Ramos (cell line): Measurements from ENCODE around the gene MRPL40.

ENCODE experiments used
- in situ Hi-C: fragments of 300-500 bp; cut with MboI; formaldehyde crosslinking; loops from one replicate; pipeline ENCODE4 v1.14.3; 2022; ENCODE audit warnings: low sequenced_read_pairs; ENCODE audit not compliant: unreplicated experiment

MRPL40 gene

DNA sequence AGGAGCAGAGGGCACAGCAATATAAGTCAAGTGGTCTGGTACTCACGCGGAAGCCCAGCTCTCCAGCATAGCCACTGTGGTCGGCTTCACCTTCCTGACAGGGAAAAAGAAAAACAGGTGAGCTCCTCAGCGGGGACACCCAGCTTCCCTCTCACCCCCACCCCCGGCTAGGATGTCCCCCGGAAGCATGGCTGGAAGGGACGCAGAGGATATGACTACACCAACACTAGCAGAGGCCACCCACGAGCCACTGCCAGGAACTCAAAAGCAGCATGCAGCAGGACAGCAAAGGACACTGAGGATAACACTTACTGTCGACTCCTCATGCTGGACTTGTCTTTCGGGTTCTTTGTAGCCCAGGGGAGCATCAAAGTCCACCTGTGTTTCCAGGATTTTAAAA, 24.2 kb downstream of the MRPL40 start:
- in situ Hi-C loops, result no loop called here

DNA sequence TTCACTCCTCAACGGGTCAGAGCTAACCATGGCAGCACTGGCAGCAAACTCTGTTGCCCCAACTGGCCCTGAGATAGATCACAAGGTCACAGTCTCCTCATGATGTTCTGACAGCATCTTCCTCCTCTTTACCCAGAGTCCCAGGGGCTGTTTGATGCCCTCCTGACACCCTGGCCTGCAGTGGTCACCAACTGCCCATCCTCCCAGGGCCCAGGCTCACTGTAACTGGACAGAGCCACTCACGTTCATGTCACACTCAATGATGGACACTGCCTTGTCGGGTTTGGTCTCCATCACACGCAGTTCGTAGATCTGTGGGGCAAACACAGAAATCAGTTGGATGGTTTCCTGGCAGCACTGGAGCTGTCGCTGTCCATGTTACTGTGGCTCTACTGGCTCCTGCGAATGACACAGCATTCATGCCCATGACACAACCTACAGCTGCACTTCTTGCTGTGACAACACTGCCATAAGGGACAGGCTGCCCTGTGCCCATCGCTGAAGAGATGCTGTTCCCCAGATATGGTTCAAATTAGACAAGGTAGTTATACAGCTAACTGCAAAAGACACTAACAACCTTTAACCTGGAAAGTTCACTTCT, 25.6 kb downstream of the MRPL40 start:
- in situ Hi-C loops, result no loop called here

DNA sequence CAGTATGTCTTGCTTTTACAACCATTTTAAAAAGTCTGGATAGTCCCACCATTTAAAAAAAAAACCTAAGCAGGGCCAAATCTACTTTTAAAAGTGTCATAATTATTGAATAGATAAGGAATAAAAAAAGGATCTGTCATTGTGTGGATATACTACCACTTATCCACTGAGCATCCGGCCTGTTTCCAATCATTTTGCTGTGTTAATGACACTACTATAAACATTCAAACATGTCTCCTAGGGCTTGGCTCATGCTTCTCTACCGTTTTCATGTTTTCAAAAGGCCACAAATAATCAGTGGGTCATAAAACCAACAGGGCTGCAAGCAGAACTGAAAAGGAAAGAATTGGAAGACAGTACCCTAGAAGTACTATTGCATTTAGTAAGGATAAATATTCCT, 27.7 kb downstream of the MRPL40 start:
- in situ Hi-C loops, result no loop called here

DNA sequence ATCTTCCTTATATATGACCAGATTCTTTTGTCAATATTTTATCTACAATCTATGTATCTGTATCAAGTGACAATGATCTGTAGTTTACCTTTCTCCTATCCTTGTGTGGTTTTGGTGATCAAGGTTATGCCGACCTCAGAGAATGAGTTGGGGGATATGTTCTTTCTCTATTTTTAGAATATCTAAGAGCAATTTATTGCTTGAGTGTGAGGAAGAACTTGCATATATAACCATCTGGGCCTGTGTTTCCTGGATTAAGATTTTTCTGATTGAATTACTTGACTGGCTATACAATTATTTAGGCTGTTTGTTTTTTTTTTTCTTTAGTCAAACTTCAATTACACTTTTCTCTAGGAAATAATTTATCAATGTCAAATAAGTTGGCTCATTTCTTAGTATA, 29.2 kb downstream of the MRPL40 start:
- in situ Hi-C loops, result no loop called here

- in situ Hi-C loops, result no loop called here
Observed at GRCh38 chr22:19463008-19463407, 30.7 kb downstream of the MRPL40 start.

- in situ Hi-C loops, result no loop called here
Observed at GRCh38 chr22:19463491-19464469, 31.4 kb downstream of the MRPL40 start.

DNA sequence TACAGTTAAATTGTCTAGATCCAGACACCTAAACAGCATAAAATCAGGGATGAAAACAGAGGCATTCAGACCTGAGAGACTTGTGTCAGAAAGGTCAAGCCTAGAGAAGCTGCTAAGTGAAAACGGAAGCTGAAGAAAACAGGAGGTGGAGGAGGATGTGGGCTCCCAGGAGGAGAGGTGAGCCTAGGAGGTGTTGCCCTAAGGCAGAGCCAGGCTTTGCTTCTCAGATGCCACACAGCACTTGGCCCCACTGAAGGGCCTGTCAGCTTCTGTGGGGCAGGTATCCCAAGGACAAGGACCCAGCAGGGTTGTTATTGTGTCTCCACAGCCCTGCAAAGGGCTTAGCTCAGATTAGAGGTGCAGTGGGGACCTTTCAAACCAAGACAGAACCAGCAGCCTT, 32.2 kb downstream of the MRPL40 start:
- in situ Hi-C loops, result no loop called here

- in situ Hi-C loops, result no loop called here
Observed at GRCh38 chr22:19464975-19465374, 32.6 kb downstream of the MRPL40 start.

GRCh38 chr22:19466126-19466716, 33.9 kb downstream of the MRPL40 start:
- in situ Hi-C loops, result no loop called here

- in situ Hi-C loops, result no loop called here
Observed at GRCh38 chr22:19466848-19467752, 34.8 kb downstream of the MRPL40 start.

- in situ Hi-C loops, result no loop called here
Observed at GRCh38 chr22:19467912-19468311, 35.6 kb downstream of the MRPL40 start.

DNA sequence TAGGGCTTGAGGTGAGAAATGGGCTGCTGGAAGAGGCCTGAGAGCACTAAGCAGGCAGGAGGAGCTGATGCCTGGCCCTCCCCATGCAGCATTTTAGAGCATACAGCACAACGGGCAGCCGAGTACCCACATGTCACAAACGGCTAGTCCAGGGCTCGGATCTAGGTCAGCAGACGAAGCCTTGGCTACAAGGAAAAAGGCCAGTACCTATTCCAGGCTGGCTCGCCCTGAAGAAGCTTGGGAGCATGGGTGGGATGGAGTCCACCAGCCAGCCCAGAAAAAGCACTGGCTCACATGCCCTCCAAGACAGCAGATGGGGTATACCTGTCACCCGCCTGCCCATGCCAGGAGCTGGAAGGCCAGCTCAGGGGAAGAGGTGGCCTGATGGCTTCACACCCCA, 37.1 kb downstream of the MRPL40 start:
- in situ Hi-C loops, result no loop called here

GRCh38 chr22:19470010-19470409, 37.7 kb downstream of the MRPL40 start:
- in situ Hi-C loops, result no loop called here

GRCh38 chr22:19471572-19471971, 39.2 kb downstream of the MRPL40 start:
- in situ Hi-C loops, result no loop called here

GRCh38 chr22:19472233-19472632, 39.9 kb downstream of the MRPL40 start:
- in situ Hi-C loops, result no loop called here

- in situ Hi-C loops, result no loop called here
Observed at GRCh38 chr22:19473578-19473977, 41.2 kb downstream of the MRPL40 start.

GRCh38 chr22:19476023-19476422, 43.7 kb downstream of the MRPL40 start:
- in situ Hi-C loops, result no loop called here

- in situ Hi-C loops, result no loop called here
Observed at GRCh38 chr22:19477321-19478044, 45.1 kb downstream of the MRPL40 start.

DNA sequence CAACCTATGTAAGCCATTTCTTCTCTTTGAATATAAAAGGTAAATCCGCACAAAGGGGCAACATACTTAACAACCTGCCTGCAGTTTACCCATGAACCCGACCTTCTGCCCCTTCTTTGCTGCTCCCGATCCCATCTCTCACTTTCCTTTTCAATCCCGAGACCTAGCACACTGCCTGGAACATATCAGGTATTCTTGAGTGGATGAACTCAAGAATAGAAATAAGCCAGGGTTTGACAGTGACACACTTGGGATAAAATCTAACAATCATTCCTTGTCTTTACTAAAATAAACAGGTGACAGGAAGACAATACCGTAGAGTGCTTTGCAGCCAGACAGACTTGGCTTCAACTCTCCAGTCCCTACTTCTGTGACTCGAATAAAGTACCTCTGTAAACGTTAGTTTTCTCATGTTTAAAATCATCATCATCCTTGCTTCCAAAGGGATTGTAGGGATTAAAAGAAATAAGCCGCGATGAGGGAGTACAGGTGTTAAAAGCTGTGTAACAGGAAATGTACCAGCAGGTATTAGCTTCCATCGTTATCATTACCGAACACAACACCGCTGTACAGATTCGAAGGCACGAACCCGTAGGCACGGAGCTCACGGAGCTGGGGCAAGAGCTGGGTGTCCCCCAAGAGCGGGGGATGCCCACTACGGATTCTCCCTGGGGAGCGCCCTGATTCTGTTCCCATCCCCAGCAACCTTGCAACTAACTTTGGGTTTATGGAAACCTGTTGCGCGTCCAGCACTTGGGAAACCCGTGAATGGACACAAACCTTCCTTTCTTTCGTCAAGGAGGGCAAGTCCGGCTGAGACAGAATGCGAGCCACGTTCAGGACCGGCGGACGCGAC, 45.9 kb downstream of the MRPL40 start:
- in situ Hi-C loops, result no loop called here
